MCF 10A (cell line): Measurements from ENCODE around the gene EPN2. TPM values are rescaled to one million over a fixed set of nuclear protein-coding genes. Genes with fewer than 3 reads are reported as not detected.
A peak's percentile ranks its signal among the peaks of the same experiment; 100 is the strongest.

Experiments
- BruUV-seq: library from RNA; stranded (reverse); fragments of 400-500 nt; replicated peaks from 2 replicates; lab custom pipeline; 2021; lab: Mats Ljungman, UMichigan
- CTCF ChIA-PET: fragments of 300-600 bp; sonication (Branson Sonifier 250); formaldehyde crosslinking; extraction: SDS; loops from one replicate; lab custom pipeline; 2021; ENCODE audit warnings: antibody characterized with exemption, inconsistent platforms; lab: Yijun Ruan, JAX
- POLR2A ChIA-PET: fragments of 300-600, 350-650 bp; sonication (Branson Sonifier 250); formaldehyde crosslinking; extraction: SDS; loops from one replicate; lab custom pipeline; 2020; ENCODE audit warnings: antibody characterized with exemption, inconsistent platforms; lab: Yijun Ruan, JAX
- DNase-seq: peaks from one replicate; pipeline ENCODE4 v3.0.0-alpha.2; 2018; ENCODE audit not compliant: unreplicated experiment
- H3K27ac Mint-ChIP-seq: one replicate; pipeline ENCODE4 v1.8.0; 2022; ENCODE audit warnings: mild to moderate bottlenecking, low read depth, mixed read lengths; ENCODE audit not compliant: unreplicated experiment
- H3K27me3 Mint-ChIP-seq: one replicate; pipeline ENCODE4 v1.8.0; 2022; ENCODE audit warnings: mixed read lengths; ENCODE audit not compliant: insufficient read depth, unreplicated experiment
- H3K36me3 Mint-ChIP-seq: one replicate; pipeline ENCODE4 v1.8.0; 2022; ENCODE audit warnings: mild to moderate bottlenecking, moderate library complexity, mixed read lengths; ENCODE audit not compliant: insufficient read depth, unreplicated experiment
- H3K4me1 Mint-ChIP-seq: one replicate; pipeline ENCODE4 v1.8.0; 2022; ENCODE audit warnings: mixed read lengths; ENCODE audit not compliant: insufficient read depth, unreplicated experiment
- H3K4me3 Mint-ChIP-seq: one replicate; pipeline ENCODE4 v1.8.0; 2022; ENCODE audit warnings: mild to moderate bottlenecking, moderate library complexity, mixed read lengths; ENCODE audit not compliant: unreplicated experiment
- H3K9me3 Mint-ChIP-seq: one replicate; pipeline ENCODE4 v1.8.0; 2022; ENCODE audit warnings: mixed read lengths; ENCODE audit not compliant: unreplicated experiment
- intact Hi-C: fragments of 100-400 bp; cut with micrococcal nuclease; formaldehyde crosslinking; loops from 2 replicates; pipeline ENCODE4 v1.14.1; 2022
- total RNA-seq: library from RNA; stranded (reverse); gene quantifications from 2 replicates; pipeline ENCODE4 v1.2.3, GENCODE V29; 2022
- TF ChIP-seq, protein P1 (sequence below): fragments of 200-600 bp; IDR thresholded peaks from one replicate; pipeline ENCODE4 v1.8.0; 2022; ENCODE audit warnings: antibody characterized with exemption, mild to moderate bottlenecking; ENCODE audit not compliant: unreplicated experiment

The EPN2 gene
- total RNA-seq, 1 experiment from 2014 or later: 35.1 TPM

DNA sequence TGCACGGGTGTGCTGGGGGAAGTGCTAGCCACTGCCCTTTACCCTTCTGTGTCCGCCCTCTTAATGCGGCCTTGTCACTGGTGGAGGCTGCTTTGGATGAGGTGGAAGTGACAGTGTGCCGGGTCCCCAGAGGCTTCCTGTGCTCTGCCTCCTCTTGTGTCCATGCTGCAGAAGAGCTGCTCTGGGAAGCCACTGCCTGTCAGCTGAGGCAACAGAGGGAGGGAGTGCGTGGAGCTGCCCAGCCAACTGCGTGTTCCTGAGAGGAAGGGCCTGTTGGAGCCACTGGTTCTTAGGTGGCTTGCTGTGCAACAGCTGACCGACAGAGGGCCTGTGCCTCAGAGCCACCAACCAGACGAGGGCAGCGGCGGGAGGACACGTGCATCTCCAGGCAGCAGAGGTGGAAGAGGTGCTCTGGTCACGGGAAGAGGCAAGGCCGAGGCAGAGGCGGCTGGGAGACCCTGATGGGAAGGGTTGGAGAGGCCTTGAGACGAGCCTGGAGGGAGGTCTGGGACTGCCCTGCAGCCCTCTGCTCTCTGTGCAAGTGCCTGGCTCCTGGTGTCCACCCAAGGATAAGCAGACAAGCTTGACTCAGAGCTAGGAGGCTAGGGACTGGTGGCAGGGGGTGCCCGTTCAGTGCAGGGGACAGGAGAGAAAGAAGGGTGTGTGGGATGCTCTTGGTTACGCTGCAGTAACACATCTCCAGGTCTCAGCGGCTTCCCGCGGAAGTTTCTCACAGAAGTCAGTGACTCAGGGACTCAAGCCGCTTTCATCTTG, 100.0 kb downstream of the EPN2 start:
- no peaks in the 10 kb centered on the region for H3K9me3 Mint-ChIP-seq
- no TSS peak for BruUV-seq
- ChIA-PET POLR2A (interaction anchor here (0.5 kb wide), 1 partner anchor 12 kb away, joined by 3 read pairs; no protein-coding TSS in a partner anchor), CTCF (interaction anchor here (0.5 kb wide), 1 partner anchor 720 kb away, joined by 3 read pairs; no protein-coding TSS in a partner anchor)
- H3K27ac Mint-ChIP-seq: no peak overlapping the region
- intact Hi-C loops: no loop called here
- H3K4me1 Mint-ChIP-seq: peaks cover 16% of the 10 kb centered on the region
- TF ChIP-seq, protein P1, sequence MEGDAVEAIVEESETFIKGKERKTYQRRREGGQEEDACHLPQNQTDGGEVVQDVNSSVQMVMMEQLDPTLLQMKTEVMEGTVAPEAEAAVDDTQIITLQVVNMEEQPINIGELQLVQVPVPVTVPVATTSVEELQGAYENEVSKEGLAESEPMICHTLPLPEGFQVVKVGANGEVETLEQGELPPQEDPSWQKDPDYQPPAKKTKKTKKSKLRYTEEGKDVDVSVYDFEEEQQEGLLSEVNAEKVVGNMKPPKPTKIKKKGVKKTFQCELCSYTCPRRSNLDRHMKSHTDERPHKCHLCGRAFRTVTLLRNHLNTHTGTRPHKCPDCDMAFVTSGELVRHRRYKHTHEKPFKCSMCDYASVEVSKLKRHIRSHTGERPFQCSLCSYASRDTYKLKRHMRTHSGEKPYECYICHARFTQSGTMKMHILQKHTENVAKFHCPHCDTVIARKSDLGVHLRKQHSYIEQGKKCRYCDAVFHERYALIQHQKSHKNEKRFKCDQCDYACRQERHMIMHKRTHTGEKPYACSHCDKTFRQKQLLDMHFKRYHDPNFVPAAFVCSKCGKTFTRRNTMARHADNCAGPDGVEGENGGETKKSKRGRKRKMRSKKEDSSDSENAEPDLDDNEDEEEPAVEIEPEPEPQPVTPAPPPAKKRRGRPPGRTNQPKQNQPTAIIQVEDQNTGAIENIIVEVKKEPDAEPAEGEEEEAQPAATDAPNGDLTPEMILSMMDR: no peak
- no peak overlapping the region for H3K4me3 Mint-ChIP-seq
- no peak for DNase-seq
- H3K27me3 Mint-ChIP-seq: no peaks in the 10 kb centered on the region
- peaks cover 12% of the 10 kb centered on the region for H3K36me3 Mint-ChIP-seq

DNA sequence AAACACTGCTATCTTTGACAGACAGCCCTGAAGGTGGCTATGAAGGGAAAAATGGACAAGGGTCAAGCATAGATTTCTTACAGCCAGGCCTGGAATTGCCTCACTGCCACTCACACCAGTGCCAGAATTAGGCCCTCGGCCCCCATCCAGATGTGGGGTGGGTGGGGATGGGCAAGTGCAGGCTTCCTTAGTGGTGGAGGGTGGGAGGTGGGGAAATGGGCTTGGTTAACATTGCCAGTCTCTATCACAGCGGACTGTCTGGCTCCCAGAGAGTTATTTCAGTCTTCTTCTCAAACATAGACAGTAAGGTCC, 100.5 kb downstream of the EPN2 start:
- Mint-ChIP-seq H3K4me1 (peaks cover 12% of the 10 kb centered on the region), H3K27ac (no peak overlapping the region), H3K9me3 (no peaks in the 10 kb centered on the region), H3K27me3 (no peaks in the 10 kb centered on the region), H3K36me3 (peaks cover 10% of the 10 kb centered on the region), H3K4me3 (no peak overlapping the region)
- ChIA-PET CTCF (no interaction called here), POLR2A (interaction anchor here (0.5 kb wide), 1 partner anchor 11 kb away, joined by 3 read pairs; no protein-coding TSS in a partner anchor)
- DNase-seq: no peak
- BruUV-seq: no TSS peak
- intact Hi-C loops: no loop called here
- TF ChIP-seq, protein P1: no peak

DNA sequence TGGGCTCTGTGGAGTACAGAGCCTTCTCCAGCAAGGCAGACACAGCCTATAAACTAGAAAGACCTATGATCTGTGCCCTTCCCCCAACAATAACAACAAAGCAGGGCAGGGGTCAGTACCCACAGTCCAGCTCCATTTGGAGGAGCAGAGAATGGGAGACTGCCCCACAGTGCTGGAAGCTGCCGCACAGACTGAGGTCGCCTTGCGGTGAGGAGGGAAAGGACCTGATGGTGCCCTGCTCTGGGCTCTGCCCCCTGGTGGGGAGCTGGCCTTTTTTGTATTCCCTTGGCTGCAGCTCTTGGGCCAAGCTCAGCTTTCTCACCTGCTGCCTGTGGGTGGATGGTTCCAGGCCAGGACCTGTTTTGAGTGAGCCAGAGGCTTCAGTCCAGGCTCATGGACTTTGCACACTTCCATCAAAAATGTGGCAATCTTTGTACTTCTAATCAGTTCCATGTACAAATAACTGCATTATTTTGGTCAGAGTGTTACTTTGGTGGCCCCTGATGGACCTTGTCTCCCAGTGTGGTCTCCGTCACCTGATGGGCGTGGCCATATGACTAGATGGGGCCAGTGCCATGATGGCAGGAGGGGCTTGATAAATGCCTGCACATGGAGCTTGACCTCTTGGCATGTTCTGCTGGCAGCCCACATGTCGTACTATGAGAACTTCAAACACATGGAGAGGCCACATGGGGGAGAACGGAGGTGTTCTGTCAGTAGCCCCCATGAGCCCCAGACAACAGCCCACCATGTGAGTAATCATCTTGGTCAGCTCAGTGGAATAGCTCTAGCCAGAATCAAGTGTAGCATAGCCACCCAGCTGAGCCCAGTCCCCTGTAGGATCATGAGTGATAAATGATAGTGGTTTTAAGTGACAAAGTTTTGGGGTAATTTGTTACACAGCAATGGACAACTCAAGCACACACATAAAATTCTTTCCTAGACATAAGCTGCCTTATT, 101.1 kb downstream of the EPN2 start:
- CTCF ChIA-PET: interaction anchor here (0.6 to 1.1 kb wide), 4 partner anchors 8 to 707 kb away, joined by 3 read pairs; partner anchors contain the start of gene B9D1
- H3K4me1 Mint-ChIP-seq: peaks cover 10% of the 10 kb centered on the region
- DNase-seq: peak; percentile 52

More for the DNA sequence above, 101.1 kb downstream of the EPN2 start:
- no TSS peak for BruUV-seq
- no peak overlapping the region for H3K4me3 Mint-ChIP-seq
- POLR2A ChIA-PET: interaction anchor here (0.5 to 1.1 kb wide), 4 partner anchors 9 to 97 kb away, joined by 3 to 6 read pairs (median 3); partner anchors contain the start of gene MAPK7
- no peak overlapping the region for H3K27ac Mint-ChIP-seq
- intact Hi-C loops: no loop called here
- H3K27me3 Mint-ChIP-seq: no peaks in the 10 kb centered on the region
- H3K9me3 Mint-ChIP-seq: no peaks in the 10 kb centered on the region
- H3K36me3 Mint-ChIP-seq: peaks cover 12% of the 10 kb centered on the region
- TF ChIP-seq, protein P1: peak; percentile 43
